ENCODE data around the gene DNAH17.

The DNAH17 gene

GRCh38 chr17:78442648-78443218, 134.5 kb downstream of the DNAH17 start:
- no peak for DNase-seq

GRCh38 chr17:78441271-78441971, 135.8 kb downstream of the DNAH17 start:
- no peak for DNase-seq

GRCh38 chr17:78438694-78439325, 138.4 kb downstream of the DNAH17 start:
- no peak for DNase-seq

- no peak for DNase-seq
Measured at GRCh38 chr17:78438271-78438691, 138.9 kb downstream of the DNAH17 start.

- no peak for DNase-seq
Measured at GRCh38 chr17:78437508-78438169, 139.6 kb downstream of the DNAH17 start.

GRCh38 chr17:78435330-78436005, 141.7 kb downstream of the DNAH17 start:
- no peak for DNase-seq

- no peak for DNase-seq
Measured at GRCh38 chr17:78434455-78435329, 142.5 kb downstream of the DNAH17 start.

GRCh38 chr17:78433780-78434335, 143.3 kb downstream of the DNAH17 start:
- no peak for DNase-seq

- no peak for DNase-seq
Measured at GRCh38 chr17:78433013-78433727, 144.0 kb downstream of the DNAH17 start.

GRCh38 chr17:78432226-78433012, 144.8 kb downstream of the DNAH17 start:
- no peak for DNase-seq

GRCh38 chr17:78431692-78431958, 145.6 kb downstream of the DNAH17 start:
- no peak for DNase-seq

GRCh38 chr17:78430892-78431691, 146.1 kb downstream of the DNAH17 start:
- DNase-seq, result no peak

GRCh38 chr17:78429618-78429995, 147.6 kb downstream of the DNAH17 start:
- DNase-seq, result no peak

GRCh38 chr17:78428836-78429617, 148.2 kb downstream of the DNAH17 start:
- DNase-seq, result no peak

GRCh38 chr17:78428025-78428575, 149.1 kb downstream of the DNAH17 start:
- DNase-seq, result no peak

- no peak for DNase-seq
Measured at GRCh38 chr17:78427140-78427539, 150.1 kb downstream of the DNAH17 start.

GRCh38 chr17:78426293-78426879, 150.8 kb downstream of the DNAH17 start:
- no peak for DNase-seq

GRCh38 chr17:78425429-78425828, 151.8 kb downstream of the DNAH17 start:
- DNase-seq, result no peak

Measured in CD4-positive, alpha-beta T cell treated with Interleukin-17A for 4 hours (primary cell).